IPS-18c (cell line): ENCODE data around the gene ANKRD12.
"Not testable (repeated sequence)": the region's sequence is repeated elsewhere in the genome, so short reads cannot be mapped to it uniquely, and the experiment has no call there.

Experiments
- H3K4me3 ChIP-seq: 2 replicates; pipeline ENCODE4 v1.7.0; 2013; ENCODE audit warnings: low read depth, mild to moderate bottlenecking, low read length, moderate library complexity; ENCODE audit not compliant: insufficient read depth
- H3K9me3 ChIP-seq: one replicate; pipeline ENCODE4 v1.6.1; 2013; ENCODE audit warnings: mild to moderate bottlenecking, low read length, moderate library complexity; ENCODE audit not compliant: control insufficient read depth, insufficient read depth

ANKRD12 gene

DNA sequence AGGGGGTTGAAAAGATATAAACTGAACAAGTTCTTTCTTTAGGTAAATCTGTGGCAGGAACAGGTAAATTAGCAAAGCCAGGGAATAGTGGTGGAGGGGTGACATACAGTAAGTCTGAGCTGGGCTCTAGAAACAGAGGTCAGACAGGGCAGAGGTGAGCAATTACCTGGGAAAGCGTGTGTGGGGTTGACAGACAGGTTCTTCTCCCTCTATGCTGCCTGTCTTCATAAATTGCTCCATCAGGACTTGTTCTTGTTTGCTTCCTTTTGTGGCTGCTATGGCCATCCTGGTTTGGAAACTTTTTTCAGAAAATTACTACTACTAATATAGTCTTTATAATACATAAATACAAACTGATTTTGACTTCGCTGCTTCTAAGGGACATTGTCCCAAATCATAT, 3.4 kb upstream of the ANKRD12 start:
- Histone ChIP-seq H3K9me3 (no peaks in the 10 kb centered on the region), H3K4me3 (no peak overlapping the region)

- no peaks in the 10 kb centered on the region for H3K9me3 ChIP-seq
- H3K4me3 ChIP-seq, result peak overlapping the region; percentile 98
These were observed 1.3 kb upstream of the ANKRD12 start for GRCh38 chr18:9135081-9135911.

DNA sequence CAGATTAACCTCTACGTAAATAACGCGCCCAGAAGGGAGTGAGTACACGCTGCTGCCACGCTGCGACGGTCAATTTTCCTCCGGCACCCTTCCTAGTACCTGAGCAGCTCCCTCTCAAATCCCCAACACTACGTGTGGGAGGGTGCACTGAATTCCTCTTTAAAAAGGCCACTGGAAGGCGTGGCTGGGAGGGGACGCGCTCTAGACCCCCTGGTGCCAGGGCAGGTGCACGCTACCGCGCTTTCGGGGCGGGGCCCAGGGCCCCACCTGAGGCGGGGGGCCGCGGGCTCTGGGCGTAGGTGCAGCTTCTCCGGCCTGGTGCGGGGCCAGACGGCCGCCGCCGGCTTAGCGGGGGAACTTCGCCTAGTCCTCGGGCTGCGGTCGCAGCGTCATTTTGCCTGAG, 668 bp upstream of the ANKRD12 start:
- H3K9me3 ChIP-seq, result no peaks in the 10 kb centered on the region
- H3K4me3 ChIP-seq, result peak overlapping the region; percentile 98

DNA sequence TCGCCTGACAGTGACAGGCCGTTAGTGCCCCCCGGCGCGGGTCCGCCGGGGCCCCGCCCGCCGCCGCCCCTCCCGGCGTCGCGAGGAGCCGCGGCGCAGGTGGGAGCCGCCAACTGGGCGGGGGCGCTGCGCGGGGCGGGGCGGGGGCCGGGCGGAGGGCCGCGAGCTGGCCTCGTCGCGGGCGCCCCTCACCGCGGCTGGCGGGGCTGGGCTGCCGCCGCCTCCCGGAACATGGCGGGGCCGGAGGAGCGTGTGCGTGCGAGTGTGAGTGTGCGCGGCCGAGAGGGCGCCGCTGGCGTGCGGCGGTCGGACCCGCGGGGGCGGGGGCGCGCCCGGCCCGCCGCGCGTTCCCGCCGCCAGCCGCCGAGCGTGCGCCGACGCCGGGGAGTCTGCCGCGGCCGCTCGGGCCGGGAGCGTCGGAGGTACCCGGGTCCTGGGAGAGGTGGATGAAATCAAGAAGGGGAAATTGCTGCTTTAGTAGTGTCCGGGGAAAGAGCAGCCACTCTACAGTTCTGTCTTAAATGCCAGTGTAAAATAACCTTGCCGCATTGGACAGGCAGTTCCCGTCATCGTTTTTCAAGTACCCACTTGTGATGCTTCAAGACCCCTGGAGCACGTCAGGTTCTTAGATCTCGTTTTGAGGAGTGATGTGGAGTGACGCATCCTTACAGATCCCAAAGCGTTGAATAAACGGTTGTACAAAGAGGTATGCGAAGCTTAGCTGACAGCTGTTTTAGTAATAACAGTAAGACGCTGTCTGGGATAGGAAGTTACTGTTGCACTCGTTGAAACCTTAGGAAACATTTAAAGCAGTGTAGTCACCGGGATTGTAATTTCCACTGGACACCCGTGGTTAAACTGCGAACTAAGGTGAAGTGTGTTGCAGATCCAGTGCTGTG, 836 bp downstream of the ANKRD12 start:
- Histone ChIP-seq H3K4me3 (peak overlapping the region; percentile 98), H3K9me3 (no peaks in the 10 kb centered on the region)

DNA sequence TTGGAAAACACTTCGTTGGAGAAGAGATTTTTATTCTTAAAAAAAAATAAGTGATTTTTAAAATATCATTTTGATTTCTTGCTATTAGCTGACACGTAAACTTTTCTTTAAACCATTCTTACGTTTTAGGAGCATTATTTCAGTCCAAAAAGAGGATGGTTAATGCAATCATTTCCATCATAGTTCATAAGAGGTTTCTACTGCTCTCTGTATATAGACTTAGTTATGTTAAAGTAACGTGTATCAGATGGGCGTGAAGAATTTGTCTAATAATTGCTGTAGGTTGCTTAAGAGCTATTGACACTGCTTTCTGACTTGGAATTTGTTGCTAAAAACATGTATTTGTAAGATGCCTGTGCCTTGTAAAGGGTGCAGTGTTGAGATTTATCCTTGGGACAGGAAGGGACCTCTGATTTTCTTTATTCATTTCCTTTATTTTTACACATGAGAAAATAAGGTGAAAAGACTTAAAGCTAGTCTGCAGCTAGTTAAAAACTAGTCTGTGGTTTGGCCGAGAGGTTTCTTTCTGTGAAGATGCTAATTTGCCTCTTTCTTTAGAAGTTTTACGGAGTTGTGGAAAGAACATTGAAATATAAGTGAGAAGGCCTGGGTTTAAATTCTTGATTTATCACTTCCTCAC, 2.9 kb downstream of the ANKRD12 start:
- no peak overlapping the region for H3K4me3 ChIP-seq
- no peaks in the 10 kb centered on the region for H3K9me3 ChIP-seq

DNA sequence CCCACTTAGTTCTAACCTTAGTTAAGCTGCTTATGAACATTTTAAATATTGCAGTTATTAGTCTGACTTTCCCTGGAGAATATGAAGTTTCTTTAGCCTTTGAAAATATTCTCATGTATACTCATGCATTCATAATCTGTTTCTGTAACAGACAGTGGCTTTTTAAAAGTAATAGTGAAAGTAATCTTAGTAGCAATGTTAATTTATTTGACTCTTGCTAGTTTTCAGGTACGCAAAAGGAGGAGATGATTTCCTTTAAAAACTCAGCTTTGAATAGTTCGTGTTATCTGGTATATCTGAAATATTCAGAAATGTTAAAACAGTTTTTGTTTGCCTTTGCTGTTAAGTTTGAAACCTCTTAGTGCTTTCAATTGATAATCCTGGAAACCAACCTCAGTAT, 3.8 kb downstream of the ANKRD12 start:
- no peaks in the 10 kb centered on the region for H3K9me3 ChIP-seq
- H3K4me3 ChIP-seq, result no peak overlapping the region

- no peaks in the 10 kb centered on the region for H3K9me3 ChIP-seq
- no peak overlapping the region for H3K4me3 ChIP-seq
These were observed 4.4 kb downstream of the ANKRD12 start for GRCh38 chr18:9140984-9141383.

GRCh38 chr18:9146224-9146623, 9.6 kb downstream of the ANKRD12 start:
- Histone ChIP-seq H3K4me3 (no peak overlapping the region), H3K9me3 (no peaks in the 10 kb centered on the region)

GRCh38 chr18:9147440-9148202, 11.0 kb downstream of the ANKRD12 start:
- no peak overlapping the region for H3K4me3 ChIP-seq

GRCh38 chr18:9148203-9148552, 11.6 kb downstream of the ANKRD12 start:
- Histone ChIP-seq H3K4me3 (no peak overlapping the region), H3K9me3 (no peaks in the 10 kb centered on the region)

More at GRCh38 chr18:9147440-9148202, 11.0 kb downstream of the ANKRD12 start:
- H3K9me3 ChIP-seq, result no peaks in the 10 kb centered on the region

GRCh38 chr18:9150121-9150520, 13.5 kb downstream of the ANKRD12 start:
- no peak overlapping the region for H3K4me3 ChIP-seq
- no peaks in the 10 kb centered on the region for H3K9me3 ChIP-seq

DNA sequence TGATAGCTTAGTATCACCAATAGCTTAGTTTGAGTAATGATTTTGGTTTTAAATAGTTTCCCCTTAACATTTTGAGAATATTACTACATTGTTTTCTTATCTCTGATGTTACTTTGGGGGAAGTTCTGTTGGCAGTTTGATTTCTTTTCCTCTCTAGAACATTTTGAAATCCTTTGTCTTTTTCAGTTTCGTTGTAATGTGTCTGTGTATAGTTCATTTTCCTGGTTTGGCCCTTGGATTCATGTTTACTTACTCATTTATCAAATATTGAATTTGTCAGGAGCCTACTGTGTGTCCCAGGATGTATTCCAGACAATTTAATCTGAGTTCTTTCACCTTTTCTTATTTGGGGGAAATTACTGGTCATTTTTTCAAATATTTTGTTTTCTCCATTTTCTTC, 16.7 kb downstream of the ANKRD12 start:
- H3K9me3 ChIP-seq, result no peaks in the 10 kb centered on the region
- H3K4me3 ChIP-seq, result no peak overlapping the region

DNA sequence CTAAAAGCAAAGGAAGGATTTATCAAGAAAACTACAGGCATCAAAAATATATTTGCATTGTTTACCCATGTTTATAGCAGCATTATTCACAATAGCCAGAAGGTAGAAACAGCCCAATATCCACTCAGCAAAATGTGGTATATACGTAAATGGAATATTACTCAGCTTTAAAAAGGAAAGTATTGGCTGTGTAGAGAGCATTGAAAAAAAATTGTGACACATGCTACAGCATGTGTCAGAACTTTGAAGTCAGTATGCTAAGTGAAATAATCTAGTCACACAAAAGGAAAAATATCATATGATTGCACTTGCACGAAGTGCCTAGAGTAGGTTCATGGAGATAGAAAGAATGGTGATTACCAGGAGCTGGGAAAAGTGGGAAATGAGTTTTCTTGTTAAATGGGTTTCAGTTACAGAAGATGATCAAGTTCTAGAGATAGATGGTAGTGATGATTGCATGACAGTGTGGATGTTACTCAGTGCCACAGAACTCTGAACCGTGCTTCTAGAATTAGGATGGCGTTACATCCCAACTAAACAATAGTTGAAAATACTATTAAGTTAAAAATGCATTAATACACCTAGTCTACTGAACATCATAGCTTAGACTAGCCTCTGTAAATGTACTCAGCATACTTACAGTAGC, 20.1 kb downstream of the ANKRD12 start:
- Histone ChIP-seq H3K4me3 (no peak overlapping the region), H3K9me3 (no peaks in the 10 kb centered on the region)

GRCh38 chr18:9157806-9158205, 21.2 kb downstream of the ANKRD12 start:
- Histone ChIP-seq H3K4me3 (no peak overlapping the region), H3K9me3 (no peaks in the 10 kb centered on the region)

GRCh38 chr18:9160014-9160413, 23.4 kb downstream of the ANKRD12 start:
- Histone ChIP-seq H3K4me3 (no peak overlapping the region), H3K9me3 (no peaks in the 10 kb centered on the region)

DNA sequence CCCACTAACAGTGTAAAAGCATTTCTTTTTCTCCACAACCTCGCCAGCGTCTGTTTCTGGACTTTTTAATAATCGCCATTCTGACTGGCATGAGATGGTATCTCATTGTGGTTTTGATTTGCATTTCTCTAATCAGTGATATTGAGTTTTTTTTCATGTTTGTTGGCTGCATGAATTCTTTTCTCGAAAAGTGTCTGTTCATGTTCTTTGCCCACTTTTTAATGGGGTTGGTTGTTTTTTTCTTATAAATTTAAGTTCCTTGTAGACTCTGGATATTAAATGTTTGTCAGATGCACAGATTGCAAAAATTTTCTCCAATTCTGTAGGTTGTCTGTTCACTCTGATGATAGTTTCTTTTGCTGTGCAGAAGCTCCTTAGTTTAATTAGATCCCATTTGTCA, 26.1 kb downstream of the ANKRD12 start:
- not testable (repeated sequence) for H3K4me3 ChIP-seq, H3K9me3 ChIP-seq

DNA sequence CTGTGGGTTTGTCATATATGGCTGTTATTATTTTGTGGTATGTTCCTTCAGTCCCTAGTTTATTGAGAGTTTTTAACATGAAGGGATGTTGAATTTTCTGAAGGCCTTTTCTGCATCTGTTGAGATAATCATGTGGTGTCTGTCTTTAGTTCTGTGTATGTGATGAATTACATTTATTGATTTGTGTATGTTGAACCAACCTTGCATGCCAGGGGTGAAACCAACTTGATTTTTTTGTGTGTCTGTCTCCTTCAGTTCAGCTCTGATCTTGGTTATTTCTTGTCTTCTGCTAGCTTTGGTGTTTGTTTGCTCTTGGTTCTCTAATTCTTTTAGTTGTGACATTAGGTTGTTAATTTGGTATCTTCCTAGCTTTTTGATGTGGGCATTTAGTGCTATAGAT, 27.6 kb downstream of the ANKRD12 start:
- H3K9me3 ChIP-seq, H3K4me3 ChIP-seq: not testable (repeated sequence)
